GM12801 (cell line): Measurements from ENCODE around the gene RBFOX2.

Source experiments
- TF ChIP-seq, protein P1 (sequence below): IDR thresholded peaks from one replicate; pipeline ENCODE4 v1.5.1; 2011; ENCODE audit warnings: control low read depth; ENCODE audit not compliant: insufficient read length; ENCODE audit errors: extremely low read depth

RBFOX2 gene, protein sequence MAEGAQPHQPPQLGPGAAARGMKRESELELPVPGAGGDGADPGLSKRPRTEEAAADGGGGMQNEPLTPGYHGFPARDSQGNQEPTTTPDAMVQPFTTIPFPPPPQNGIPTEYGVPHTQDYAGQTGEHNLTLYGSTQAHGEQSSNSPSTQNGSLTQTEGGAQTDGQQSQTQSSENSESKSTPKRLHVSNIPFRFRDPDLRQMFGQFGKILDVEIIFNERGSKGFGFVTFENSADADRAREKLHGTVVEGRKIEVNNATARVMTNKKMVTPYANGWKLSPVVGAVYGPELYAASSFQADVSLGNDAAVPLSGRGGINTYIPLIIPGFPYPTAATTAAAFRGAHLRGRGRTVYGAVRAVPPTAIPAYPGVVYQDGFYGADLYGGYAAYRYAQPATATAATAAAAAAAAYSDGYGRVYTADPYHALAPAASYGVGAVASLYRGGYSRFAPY

DNA sequence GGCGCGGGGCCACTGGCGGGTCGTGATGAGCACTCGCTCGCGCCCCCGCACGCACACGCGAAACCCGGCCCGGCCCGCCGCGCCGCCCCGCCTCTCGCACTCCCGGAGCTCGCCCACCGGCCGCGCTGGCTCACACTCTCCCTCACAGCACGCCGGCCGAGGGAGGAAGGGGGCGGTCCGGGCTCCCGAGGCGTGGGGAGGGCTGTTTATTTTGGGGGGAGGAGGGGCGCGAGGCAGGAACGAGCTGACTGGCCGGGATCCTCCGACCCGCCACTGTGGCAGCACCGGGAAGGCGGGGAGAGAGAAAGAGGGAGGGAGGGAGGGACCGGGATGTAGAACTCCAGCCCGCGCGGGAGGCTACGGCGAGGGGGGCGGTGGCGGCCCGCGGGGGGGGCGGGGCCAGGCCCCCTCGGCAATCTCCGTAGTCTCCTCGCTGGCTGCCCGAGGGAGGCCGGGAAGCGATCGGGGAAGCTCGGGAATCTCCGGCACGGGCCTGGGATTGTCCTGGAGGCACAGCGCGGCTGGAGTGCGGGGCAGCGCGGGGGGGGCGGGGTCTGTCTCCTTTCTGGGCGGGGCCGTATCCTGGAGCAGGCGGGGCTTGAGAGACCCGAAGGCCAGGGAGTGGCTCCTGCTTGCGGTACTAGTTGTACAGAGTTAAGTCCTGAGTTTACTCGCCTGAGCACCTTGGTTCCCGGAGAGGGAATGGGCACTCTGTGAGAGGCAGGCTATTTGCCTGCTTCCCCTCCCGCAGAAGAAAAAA, at the start of gene RBFOX2:
Gene RBFOX2 (minus strand): TSS at position 179 of the 760 bp plus-strand sequence. CDS start 399 bp downstream, outside the sequence.
- TF ChIP-seq, protein P1, sequence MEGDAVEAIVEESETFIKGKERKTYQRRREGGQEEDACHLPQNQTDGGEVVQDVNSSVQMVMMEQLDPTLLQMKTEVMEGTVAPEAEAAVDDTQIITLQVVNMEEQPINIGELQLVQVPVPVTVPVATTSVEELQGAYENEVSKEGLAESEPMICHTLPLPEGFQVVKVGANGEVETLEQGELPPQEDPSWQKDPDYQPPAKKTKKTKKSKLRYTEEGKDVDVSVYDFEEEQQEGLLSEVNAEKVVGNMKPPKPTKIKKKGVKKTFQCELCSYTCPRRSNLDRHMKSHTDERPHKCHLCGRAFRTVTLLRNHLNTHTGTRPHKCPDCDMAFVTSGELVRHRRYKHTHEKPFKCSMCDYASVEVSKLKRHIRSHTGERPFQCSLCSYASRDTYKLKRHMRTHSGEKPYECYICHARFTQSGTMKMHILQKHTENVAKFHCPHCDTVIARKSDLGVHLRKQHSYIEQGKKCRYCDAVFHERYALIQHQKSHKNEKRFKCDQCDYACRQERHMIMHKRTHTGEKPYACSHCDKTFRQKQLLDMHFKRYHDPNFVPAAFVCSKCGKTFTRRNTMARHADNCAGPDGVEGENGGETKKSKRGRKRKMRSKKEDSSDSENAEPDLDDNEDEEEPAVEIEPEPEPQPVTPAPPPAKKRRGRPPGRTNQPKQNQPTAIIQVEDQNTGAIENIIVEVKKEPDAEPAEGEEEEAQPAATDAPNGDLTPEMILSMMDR, result no peak

DNA sequence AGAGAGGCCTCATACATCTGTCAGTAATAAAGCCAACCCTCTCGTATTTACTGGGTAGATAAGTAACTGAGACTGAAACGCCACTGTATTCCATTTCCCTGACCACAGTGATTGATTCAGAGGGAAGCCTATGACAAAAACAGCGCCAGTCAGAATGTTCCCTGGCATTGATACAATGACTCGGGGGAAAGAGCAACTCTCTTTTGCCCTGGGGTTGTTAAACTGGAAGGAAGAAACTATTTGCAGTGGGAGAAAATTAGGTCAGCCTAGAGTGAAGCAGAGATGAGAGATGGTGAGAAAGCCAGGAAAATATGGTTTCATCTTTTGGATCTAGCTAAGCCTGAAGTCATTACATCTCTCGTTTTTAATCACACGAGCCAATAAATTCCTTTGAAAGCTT, 48.6 kb upstream of the RBFOX2 start:
- TF ChIP-seq, protein P1, result no peak

DNA sequence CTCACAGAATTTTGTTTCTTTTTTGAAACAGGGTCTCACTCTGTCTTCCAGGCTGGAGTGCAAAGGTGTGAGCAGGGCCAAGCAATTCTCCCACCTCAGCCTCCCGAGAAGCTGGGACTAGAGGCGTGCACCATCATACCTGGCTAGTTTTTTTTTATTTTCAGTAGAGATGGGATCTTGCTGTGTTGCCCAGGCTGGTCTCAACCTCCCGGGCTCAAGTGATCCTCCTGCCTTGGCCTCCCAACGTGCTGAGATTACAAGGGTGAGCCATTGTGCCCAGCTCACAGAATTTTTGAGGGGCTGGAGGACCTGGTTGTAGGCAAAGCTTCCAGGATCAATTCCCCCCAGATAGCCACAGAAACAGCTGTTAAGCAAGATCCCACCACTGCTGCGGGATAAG, 47.1 kb upstream of the RBFOX2 start:
- TF ChIP-seq, protein P1, result no peak

DNA sequence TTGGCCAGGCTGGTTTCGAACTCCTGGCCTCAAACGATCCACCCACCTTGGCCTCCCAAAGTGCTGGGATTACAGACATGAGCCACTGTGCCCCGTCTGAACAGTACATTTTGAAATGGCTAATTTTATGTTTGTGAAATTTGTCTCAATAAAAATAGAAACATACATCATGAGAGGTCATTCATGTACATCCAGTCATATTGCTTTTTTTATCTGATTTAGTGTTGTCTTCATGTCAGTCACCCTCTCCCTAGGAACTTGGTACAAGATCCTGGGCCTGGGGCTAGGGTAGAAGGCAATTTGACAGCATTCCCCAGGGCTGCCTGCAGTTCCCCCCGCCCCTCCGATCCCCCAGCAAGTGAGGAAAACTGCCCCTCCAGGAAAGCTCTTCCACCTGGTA, 46.6 kb upstream of the RBFOX2 start:
- TF ChIP-seq, protein P1, result no peak

DNA sequence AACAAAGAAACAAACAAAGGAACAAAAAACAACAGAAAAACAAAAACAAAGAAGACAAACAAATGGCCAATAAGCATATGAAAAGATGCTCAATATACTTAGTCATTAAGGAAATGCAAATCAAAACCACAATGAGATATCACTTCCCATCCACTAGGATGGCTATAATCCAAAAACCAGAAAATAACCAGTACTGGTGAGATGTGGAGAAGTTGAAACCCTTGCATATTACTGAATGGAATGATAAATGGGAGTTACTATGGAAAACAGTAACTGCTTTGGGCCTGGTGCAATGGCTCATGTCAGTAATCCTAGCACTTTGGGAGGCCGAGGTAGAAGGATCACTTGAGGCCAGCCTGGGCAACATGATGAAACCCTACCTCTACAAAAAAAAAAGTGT, 44.9 kb upstream of the RBFOX2 start:
- TF ChIP-seq, protein P1, result no peak

DNA sequence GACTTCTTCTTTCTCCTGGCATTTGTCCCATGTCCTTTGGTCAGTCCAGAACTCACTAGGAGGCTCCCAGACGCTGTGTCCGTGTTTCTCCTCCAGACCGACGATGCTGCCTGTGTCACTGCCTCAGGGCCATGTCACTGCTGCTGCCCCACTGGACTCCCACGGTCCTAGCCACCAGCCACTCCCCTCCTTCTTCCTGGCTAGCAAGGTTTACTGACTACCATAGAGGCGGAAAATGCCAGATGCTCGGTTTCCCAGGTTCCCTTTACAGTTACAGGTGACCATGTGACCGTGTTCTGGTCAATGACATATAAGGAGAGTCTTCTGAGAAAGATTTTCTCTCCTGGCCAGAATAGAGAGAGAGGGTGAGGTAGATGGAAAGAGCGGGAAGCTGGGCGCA, 40.7 kb upstream of the RBFOX2 start:
- TF ChIP-seq, protein P1, result no peak

DNA sequence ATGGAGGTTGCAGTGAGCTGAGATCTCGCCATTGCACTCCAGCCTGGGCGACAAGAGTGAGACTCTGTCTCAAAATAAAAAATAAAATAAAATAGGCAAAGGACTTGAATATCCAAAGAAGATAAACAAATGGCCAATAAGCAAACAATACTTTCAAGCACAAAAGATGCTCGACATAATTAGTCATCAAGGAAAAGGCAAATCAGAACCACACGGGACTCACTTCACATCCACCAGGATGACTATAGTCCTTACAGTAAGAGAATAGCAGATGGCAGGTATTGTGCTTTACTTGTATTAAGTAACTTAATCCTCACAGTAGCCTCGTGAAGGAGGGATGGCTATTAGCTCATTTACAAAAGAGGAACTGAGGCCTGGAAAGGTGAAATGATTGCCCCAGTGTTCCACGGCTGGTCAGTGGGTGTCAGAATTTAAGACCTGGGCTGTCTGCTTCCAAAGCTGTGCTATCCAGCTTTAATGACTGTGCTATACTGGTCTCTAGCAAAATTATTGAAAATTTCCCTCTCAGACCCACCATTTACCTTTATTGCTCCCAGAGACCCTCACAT, 40.2 kb upstream of the RBFOX2 start:
- TF ChIP-seq, protein P1, result no peak
